Fibroblast of mammary gland (primary cell): ENCODE results near the gene ALG6.
A peak's percentile ranks its signal among the peaks of the same experiment; 100 is the strongest.

Source experiments
- DNase-seq: peaks from one replicate; pipeline ENCODE4 v3.0.0-alpha.2; 2010; ENCODE audit warnings: low read depth
- H3K4me3 ChIP-seq: 2 replicates; pipeline ENCODE4 v1.5.1; 2011; ENCODE audit warnings: low read depth, mild to moderate bottlenecking, low read length, moderate library complexity; ENCODE audit not compliant: control insufficient read depth
- CTCF ChIP-seq: conservative IDR thresholded peaks from 2 replicates; pipeline ENCODE4 v1.5.1; 2011; ENCODE audit warnings: low read depth, low read length, inconsistent platforms; ENCODE audit not compliant: control insufficient read depth, insufficient read depth

ALG6 gene

DNA sequence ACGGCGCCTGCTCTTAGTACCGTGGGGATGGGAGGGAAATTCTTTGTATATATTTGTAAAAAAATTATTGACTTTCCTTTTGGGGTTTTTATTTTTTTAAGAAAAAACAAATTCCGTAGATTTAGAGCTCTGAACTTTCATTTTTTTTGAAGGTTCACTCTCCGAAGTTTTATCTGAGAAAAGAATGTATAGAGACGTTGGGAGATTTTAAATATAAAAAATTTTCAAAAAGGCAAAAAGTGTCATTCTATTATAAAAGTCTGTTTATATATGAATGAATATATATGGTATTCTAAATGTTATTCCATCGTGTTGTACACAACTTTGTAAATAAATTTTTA, 42.7 kb upstream of the ALG6 start:
- no peak overlapping the region for H3K4me3 ChIP-seq
- no peak for TF ChIP-seq CTCF
- DNase-seq = no peak

DNA sequence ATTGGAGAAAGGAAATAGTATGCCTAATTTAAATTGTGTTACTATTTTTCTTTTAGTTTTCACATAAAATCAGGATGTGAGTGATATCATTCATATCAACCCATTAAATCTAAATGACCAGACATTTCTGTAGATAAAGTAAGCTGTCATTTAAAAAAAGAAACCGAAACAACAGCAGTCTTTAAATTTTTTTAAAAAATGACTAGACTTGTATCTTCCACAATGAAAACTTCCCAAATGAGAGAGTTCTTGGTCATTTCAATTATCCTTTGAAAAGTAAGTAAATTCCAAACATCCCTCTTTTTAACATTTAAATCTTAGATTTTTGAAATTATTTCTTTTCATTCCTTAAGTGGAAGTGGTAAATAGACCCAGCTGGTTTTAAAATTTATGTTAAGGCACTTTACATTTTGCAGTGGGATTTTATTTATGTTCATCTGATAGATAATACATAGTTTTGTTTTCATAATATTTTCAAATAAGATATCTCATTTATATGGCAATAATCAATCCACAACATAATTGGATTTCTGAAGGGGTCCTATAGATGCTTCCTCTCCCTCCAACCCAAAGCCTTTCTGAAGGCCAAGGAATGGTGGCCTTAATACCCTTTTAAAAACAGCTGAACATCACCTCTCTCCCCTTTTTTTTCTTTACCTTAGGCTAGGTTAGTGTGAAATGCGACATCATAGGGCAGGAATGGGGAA, 42.0 kb upstream of the ALG6 start:
- TF ChIP-seq CTCF = no peak

DNA sequence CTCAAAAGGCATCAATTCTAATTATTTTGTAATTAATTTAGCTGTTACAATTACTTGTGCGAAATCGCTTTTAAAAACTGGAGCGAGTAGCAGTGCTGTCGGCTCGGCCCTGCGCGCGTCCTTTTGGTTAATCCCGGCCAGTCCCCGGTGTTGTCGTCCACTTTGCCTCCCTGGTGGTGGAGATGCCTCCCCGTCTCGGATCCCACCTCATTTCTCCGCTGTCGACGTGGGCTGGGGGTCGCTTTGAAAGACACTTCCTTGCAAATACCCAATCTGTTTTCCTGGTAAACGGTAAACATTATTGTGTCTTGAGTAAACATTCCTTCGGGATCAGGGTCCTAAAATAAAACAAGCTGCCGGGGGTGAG, 41.3 kb upstream of the ALG6 start:
- no peak overlapping the region for H3K4me3 ChIP-seq
- no peak for DNase-seq
- TF ChIP-seq CTCF = no peak

More for the DNA sequence above, 42.0 kb upstream of the ALG6 start:
- no peak for DNase-seq
- no peak overlapping the region for H3K4me3 ChIP-seq

DNA sequence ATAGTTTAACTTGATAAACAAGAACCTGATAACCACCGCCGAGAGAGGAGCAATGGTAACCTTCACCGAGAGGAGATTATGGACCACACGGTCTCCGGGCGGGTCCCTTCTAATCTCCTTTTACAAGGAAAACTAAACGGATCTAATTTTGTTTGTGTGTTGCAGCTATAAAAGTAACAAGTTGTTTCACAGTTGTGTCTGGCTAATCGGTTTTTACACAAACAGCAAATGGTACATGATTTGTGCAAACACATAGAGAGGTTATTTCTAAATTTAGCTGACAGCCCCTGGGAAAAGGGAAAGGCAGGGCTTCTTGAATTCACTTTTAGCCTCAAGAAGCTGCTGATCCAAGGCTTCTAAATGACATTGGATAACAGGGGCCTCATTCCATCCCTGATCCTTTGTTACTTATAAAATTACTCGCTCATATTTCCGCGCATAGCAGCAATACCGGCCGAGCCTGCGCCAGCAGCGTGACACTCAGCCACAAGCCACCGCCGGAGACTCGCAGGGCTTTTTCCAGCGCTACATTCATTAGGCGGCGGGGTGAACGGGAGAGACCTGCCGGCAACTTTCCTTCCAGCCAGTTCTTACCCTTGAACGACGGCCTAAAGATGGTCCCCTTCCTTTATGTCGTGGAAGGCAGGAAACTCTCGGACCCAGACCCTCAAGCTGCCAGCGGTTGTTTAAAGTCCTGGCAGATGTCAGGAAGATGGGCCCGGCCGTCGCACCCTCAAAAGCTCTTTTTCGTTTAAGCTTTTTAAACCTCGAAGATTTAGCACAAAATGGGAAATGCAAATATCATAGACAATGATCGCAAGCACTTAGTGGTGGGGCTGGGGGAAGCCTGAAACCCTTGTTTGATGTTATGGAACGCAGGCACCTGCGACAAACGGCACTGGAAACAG, 40.7 kb upstream of the ALG6 start:
- H3K4me3 ChIP-seq = no peak overlapping the region
- no peak for DNase-seq
- no peak for TF ChIP-seq CTCF

- H3K4me3 ChIP-seq = no peak overlapping the region
- TF ChIP-seq CTCF = peak; percentile 77
- DNase-seq = peak; percentile 59
Measured at GRCh38 chr1:63327417-63328054, 39.9 kb upstream of the ALG6 start.

- no peak overlapping the region for H3K4me3 ChIP-seq
- no peak for DNase-seq
- no peak for TF ChIP-seq CTCF
Measured at GRCh38 chr1:63328122-63328521, 39.3 kb upstream of the ALG6 start.
